NCI-H345 treated with DMSO at 0.1 percent for 48 hours (cell line): ENCODE results near the gene TNFRSF18.

Experiments
- DNase-seq: peaks from one replicate; lab custom pipeline; 2025; ENCODE audit not compliant: unreplicated experiment; lab: John Stamatoyannopoulos, UW

TNFRSF18 gene

GRCh38 chr1:1228596-1229321 is 22.4 kb upstream of the TNFRSF18 start:
- DNase-seq = no peak

DNA sequence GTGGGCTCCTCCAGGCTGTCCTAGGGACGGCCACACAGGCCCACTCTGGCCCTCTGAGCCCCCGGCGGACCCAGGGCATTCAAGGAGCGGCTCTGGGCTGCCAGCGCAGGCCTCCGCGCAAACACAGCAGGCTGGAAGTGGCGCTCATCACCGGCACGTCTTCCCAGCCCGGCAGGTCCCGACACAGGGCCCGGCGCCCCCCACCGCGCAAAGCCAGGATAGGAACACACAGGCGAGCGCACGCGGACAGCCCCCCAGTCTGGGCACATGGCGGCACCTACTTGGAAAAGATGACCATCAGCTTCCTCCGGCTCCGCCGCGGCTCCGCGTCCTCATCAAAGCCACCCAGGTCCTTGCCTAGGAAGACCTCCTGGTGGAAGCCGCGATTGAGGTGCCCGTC is 21.8 kb upstream of the TNFRSF18 start:
- no peak for DNase-seq

- no peak for DNase-seq
Observed at GRCh38 chr1:1227386-1227785, 21.0 kb upstream of the TNFRSF18 start.

DNA sequence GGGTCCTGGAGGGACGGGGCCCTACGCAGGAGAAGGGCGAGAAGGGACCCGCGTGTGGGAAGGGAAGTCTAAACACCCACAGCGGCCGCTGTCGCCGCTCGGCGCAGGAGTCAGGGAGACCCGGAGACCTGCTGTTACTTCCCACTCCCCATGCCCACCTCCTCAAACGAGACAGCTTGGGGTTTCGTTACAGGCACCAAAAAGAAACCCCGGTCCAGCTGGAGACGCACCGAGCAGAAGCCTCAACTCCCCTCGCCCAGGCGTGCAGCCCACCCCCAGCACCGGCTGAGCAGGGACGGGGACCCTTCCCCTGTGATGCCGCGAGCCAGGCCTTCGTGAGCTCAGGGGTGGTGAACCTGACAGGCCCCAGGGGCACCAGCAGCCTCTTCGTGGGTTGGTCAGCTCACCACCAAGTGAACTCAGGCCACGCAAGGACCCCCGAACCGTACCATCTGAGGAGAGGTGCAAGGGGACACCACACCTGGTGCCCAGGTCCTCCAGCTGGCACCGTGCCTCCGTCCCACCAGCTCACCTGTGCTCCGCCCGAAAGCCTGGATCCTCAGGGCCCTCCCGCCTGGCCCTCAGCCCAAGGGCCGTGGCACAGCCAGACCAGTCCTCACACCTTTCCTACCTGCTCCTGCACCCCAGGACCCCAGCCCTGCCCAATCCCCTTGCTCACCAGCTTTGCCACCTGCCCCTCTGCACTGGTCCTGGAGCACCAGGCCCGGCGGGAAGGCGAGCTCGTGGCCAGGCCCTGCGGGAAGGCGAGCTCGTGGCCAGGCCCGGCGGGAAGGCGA is 20.4 kb upstream of the TNFRSF18 start:
- no peak for DNase-seq

- no peak for DNase-seq
Observed at GRCh38 chr1:1225913-1226312, 19.5 kb upstream of the TNFRSF18 start.

- DNase-seq = no peak
Observed at GRCh38 chr1:1225238-1225845, 18.9 kb upstream of the TNFRSF18 start.

- no peak for DNase-seq
Observed at GRCh38 chr1:1223891-1224290, 17.5 kb upstream of the TNFRSF18 start.

GRCh38 chr1:1223321-1223720 is 16.9 kb upstream of the TNFRSF18 start:
- no peak for DNase-seq

DNA sequence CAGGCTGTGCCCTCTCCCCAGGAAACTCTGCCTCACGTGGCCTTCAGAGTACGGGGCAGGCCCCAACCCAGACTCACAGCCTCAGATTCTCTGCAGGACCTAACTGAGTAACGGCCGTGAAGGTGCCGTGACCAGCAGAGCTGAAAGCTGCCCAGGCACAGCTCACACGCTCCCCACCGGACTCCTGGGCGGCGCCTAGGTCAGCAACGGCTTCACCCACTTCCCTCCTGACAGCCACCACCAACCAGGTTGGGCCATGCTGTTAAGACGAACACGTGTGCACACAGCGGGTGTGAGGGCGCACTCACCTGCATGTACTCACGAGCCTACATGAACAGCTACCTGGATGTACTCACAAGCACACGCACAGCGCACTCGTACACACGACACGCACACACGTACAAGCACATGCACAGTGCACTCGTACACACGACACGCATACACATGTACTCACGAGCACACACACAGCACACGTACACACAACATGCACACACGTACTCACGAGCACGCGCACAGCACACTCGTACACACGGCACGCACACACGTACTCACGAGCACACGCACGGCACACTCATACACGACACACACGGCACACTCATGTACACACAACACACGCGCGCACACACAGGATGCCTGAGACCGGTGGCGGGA is 16.3 kb upstream of the TNFRSF18 start:
- DNase-seq = no peak

DNA sequence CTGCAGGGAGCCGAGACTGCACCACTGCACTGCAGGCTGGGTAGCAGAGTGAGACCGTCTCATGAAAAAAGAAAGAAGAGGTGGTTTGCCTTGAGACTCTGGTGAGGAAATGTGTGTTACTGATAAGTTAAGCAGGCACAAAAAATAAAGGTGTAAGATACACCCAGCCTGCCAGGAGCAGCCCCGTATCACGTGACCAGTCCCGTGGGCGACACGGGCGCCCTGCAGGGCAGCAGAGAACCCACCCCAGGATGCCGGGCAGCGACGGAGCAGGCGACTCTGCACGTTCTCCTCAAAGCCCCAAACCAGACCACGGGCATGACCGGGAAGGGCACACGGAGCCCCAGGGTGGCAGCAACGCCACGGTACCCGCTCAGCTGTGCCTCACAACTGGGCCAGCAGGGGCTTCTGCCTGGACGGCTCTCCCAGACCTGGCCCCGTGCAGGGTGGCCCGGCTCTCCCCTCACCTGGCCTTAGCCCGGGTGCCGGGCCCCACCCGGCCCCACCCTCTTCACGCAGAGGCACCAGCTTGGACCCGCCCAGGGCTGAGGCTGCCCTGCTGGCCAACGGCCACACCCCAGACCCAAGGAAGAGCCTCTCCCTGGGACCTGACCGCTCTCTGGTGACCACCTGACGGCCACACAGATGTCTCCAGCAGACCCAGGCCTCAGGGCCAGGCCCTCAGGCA is 15.6 kb upstream of the TNFRSF18 start:
- DNase-seq = no peak

DNA sequence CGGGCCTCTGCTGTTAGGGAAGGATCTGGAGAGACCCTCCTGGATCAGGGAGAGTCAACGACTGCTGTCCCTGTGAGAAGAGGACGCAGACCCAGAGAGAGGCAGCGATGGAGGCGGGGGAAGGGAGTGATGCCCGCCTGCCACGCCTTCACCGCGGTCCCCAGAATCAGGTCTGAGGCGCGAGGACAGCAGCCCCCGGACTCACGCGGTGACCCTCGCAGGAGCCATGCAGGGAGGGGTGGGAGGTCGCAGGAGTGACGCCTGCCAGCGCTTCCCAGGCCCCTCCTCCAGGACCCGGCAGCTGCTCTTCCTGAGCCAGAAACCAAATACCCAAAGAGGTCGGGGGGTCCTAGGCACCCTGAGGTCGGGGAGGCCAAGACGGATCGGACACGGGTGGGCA is 13.8 kb upstream of the TNFRSF18 start:
- no peak for DNase-seq

- DNase-seq = no peak
Observed at GRCh38 chr1:1219341-1219740, 12.9 kb upstream of the TNFRSF18 start.

- no peak for DNase-seq
Observed at GRCh38 chr1:1218524-1219200, 12.3 kb upstream of the TNFRSF18 start.

DNA sequence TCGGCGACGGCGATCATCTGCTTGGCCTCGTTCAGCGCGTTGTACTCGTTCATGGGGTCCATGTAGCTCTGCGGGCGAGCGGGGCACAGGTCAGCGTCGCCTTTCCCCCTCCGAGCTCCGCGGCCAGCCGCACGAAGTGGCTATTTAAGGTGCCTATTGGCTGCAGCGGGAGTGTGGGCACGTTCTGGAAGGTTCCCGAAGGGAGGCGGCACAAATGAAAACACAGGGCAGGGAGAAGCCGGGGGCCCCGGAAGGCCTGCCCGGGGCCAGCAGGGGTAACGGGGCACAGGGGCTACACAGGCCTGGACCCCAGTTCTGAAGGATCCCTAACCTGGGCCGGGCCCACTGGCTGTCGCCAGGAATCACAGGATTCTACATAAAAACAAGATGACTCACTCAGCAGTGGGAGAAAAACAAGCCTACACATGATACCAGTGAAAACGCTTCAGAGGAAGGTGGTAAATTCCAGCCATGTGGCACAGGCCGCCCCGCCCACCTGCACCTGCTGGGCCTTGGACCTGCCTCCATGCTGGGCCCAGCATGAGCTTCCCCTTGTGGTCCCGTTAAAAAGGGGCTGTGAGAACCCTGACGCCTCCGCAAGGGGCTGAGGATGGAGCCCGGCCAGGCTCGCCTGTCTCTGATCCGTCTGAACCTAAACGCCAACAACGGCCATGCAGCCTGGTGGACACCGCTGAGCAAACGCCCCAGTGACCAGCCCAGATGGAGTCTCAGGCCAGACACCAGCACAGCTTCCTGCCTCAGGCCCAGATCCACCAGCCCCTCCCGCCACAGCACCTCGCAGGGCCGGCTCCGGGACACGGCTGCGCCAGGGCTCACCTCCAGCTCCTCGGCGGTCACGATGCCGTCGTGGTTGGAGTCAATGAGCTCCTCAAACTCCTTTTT is 11.5 kb upstream of the TNFRSF18 start:
- DNase-seq = no peak

DNA sequence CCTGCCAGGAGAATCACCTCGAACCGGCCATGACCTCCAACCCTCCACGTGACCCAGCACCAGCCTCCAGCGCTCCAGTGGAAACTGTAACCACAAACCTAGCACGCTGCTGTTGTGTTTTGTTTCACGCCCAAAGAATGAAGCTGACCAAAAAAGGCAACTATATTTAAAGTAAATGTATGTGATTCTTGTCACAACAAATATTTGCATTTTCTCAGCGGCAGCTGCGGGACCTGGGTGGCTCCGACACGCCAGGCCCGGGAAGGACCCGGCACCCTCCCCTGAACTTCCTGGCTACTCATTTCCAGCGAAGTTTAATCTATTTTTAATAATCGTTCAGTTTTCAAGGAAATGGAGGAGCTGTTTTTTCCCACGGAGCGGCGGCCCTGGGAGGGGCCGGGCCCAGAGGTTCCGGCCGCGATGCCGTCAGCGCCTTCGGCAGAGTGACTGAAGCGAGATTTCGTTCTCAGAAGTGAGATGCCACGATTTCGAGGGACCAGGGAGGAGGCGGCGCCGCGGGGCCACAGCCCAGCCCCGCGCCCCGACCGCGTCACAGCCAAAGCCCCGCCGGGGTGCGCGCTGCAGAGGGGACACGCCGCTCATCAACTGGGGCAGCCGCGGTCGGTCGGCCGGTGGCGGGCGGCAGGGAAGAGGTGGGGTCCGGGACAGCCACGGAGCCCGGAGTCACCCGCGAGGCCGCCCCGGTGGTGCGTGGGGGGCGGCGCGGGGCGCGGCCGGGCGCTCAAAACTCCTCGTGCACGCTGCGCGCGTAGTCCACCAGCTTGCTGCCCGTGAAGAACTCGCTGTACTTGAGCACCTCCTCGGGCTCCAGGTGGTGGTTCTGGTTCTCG is 10.6 kb upstream of the TNFRSF18 start:
- DNase-seq = no peak

DNA sequence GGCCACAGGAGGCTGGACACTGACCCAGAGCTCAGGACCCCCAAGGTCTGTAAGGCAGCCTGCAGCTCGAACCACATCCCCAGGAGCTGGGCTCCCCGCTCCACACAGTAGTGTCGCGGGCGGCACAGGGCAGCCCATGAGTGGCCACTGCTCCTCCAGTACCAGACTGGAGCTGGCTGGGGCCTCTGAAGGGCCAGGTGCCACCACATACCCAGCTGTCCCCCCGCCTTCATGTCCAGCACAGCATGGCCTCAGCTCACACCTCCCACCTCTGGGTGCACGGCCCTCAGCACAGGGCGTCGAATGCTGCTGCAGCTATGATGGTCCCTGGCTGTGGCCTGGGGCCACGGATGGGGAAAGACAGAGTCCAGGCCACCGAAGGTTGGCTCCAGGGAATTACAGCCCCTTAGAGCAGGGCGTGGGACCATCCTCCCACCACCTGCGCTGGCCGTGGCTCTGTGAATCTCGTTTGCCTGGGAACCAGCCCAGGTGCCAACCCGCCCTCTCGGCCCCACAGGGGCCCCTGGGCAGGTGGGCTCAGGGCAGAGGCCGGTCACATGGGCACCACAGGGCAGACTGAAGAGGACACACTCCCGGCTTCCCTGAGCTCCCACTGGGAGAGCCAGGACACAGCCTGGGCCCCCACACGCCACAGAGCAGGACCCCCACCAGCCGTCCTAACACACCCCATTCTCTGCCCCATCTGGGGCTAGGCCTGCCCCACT is 9.7 kb upstream of the TNFRSF18 start:
- no peak for DNase-seq

DNA sequence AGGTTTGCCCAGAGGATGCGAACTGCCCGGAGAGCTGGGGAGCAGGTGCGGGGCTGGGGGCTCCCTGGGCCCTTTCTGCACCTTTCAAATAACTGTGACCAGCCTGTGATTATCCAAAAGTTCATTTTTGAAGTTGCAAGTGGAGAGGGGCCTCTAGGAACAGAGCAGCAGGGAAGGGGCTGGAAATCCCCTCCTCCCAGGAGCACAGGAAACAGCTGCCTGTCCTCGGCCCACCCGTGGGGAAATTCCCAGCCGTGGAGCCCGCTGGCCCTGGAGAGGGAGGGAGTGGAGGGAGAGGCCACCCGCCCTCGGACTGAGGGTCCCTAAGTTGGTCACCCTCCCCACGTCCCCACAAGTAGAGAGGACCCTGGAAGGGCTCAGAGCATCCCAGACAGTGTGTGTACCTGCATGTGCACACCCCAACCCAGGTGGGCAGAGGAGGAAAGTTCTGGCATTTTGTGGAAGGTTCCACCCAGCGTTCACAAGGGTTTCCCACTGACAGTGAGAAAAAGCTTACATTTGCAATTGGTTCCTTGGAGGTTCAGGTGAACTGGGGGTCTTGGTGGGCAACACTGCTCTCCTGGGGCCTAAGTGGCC is 8.8 kb upstream of the TNFRSF18 start:
- no peak for DNase-seq
